B cell (primary cell): ENCODE results near the gene HS1BP3. TPM values are rescaled to one million over a fixed set of nuclear protein-coding genes. Genes with fewer than 3 reads are reported as not detected.

ENCODE experiments used
- ATAC-seq: fragments of 200-7000 bp; cut with Tn5 transposase; one replicate; pipeline ENCODE4 v1.10.0; 2021; ENCODE audit warnings: low read depth, mild to moderate bottlenecking, moderate number of reproducible peaks, moderate library complexity
- CTCF ChIA-PET: fragments of 350-600 bp; sonication (Branson Sonifier 250); formaldehyde crosslinking; loops from one replicate; lab custom pipeline; 2021; ENCODE audit warnings: antibody characterized with exemption, inconsistent platforms; lab: Charles Lee
- POLR2A ChIA-PET: fragments of 350-600 bp; sonication (Branson Sonifier 250); formaldehyde crosslinking; loops from one replicate; lab custom pipeline; 2021; ENCODE audit warnings: antibody characterized with exemption; lab: Charles Lee
- DNase-seq: peaks from one replicate; pipeline ENCODE4 v3.0.0; 2013
- H2AFZ ChIP-seq: 2 replicates; pipeline ENCODE4 v1.6.1; 2012; ENCODE audit warnings: mild to moderate bottlenecking, low read depth, low read length; ENCODE audit not compliant: insufficient read depth, poor library complexity, severe bottlenecking
- H3K27ac ChIP-seq, 2 donors: 1 replicate in 1 of 2; 2 replicates in 1 of 2; pipeline ENCODE4 v1.5.1; 2012 to 2013; ENCODE audit warnings: low read length in 2 of 2, mild to moderate bottlenecking in 2 of 2, moderate library complexity in 1 of 2
- H3K27me3 ChIP-seq, 4 experiments: fragments of 200-600 bp in 1 of 4; sonication (generic) in 1 of 4; replicated peaks in 1 of 4; 1 replicate in 2 of 4; 2 replicates in 2 of 4; pipeline versions ENCODE4 v1.6.1 to v1.7.0; 2013 to 2016; ENCODE audit warnings: low read length in 3 of 4, mild to moderate bottlenecking in 2 of 4, mixed read lengths in 1 of 4, moderate library complexity in 1 of 4; ENCODE audit not compliant: insufficient read depth in 4 of 4, control insufficient read depth in 3 of 4; ENCODE audit errors: control extremely low read depth in 1 of 4
- H3K36me3 ChIP-seq, 2 experiments: replicated peaks in 1 of 2; 1 replicate in 1 of 2; 2 replicates in 1 of 2; pipeline versions ENCODE4 v1.6.1 to v1.7.1; 2013; ENCODE audit warnings: low read length in 1 of 2; ENCODE audit not compliant: insufficient read depth in 2 of 2, control insufficient read depth in 1 of 2; ENCODE audit errors: control extremely low read depth in 1 of 2, extremely low read depth in 1 of 2
- H3K4me1 ChIP-seq, 2 donors: fragments of 200-600 bp in 1 of 2; sonication (generic) in 1 of 2; 1 replicate in 1 of 2; 2 replicates in 1 of 2; pipeline versions ENCODE4 v1.5.1 to v1.6.1; 2013 to 2017; ENCODE audit warnings: low read length in 2 of 2; ENCODE audit not compliant: control insufficient read depth in 2 of 2, insufficient read depth in 2 of 2
- H3K4me2 ChIP-seq: replicated peaks from 2 replicates; pipeline ENCODE3; 2012; ENCODE audit warnings: mild to moderate bottlenecking, low read depth, low read length; ENCODE audit not compliant: poor library complexity, severe bottlenecking
- H3K4me3 ChIP-seq, 5 experiments: fragments of 200-600 bp in 1 of 5; sonication (generic) in 1 of 5; 1 replicate in 3 of 5; 2 replicates in 2 of 5; pipeline versions ENCODE4 v1.5.1 to v1.7.0; 2011 to 2016; ENCODE audit warnings: low read length in 4 of 5, mild to moderate bottlenecking in 4 of 5, low read depth in 2 of 5, control low read depth in 1 of 5, moderate library complexity in 1 of 5; ENCODE audit not compliant: insufficient read depth in 1 of 5; ENCODE audit errors: control extremely low read depth in 1 of 5, extremely low read depth in 1 of 5
- H3K79me2 ChIP-seq: fragments of 200-600 bp; sonication (generic); one replicate; pipeline ENCODE4 v1.6.0; 2016; ENCODE audit warnings: low read length; ENCODE audit not compliant: control insufficient read depth, insufficient read depth
- H3K9ac ChIP-seq: fragments of 200-600 bp; sonication (generic); 2 replicates; pipeline ENCODE4 v1.6.1; 2017; ENCODE audit warnings: mild to moderate bottlenecking, low read length, moderate library complexity
- H3K9me3 ChIP-seq, 3 donors: one replicate each; pipeline versions ENCODE4 v1.6.1 to v1.7.1; 2013; ENCODE audit warnings: low read length in 2 of 3; ENCODE audit not compliant: control insufficient read depth in 2 of 3, insufficient read depth in 1 of 3; ENCODE audit errors: control extremely low read depth in 1 of 3
- H4K20me1 ChIP-seq: 2 replicates; pipeline ENCODE4 v1.6.0; 2012; ENCODE audit warnings: mild to moderate bottlenecking, low read length; ENCODE audit not compliant: insufficient read depth, control insufficient read depth, poor library complexity, severe bottlenecking
- H3K27ac Mint-ChIP-seq: one replicate; pipeline ENCODE4 v1.8.0; 2021; ENCODE audit warnings: mixed read lengths
- H3K27me3 Mint-ChIP-seq: one replicate; pipeline ENCODE4 v1.8.0; 2021; ENCODE audit warnings: mixed read lengths
- H3K4me1 Mint-ChIP-seq: one replicate; pipeline ENCODE4 v1.8.0; 2021; ENCODE audit warnings: mixed read lengths
- H3K4me3 Mint-ChIP-seq: one replicate; pipeline ENCODE4 v1.8.0; 2021; ENCODE audit warnings: mixed read lengths
- H3K9me3 Mint-ChIP-seq: one replicate; pipeline ENCODE4 v1.8.0; 2022; ENCODE audit warnings: mixed read lengths; ENCODE audit not compliant: insufficient read depth
- CTCF ChIP-seq: fragments of 200-600 bp; IDR thresholded peaks from one replicate; pipeline ENCODE4 v1.8.0; 2022; ENCODE audit warnings: antibody characterized with exemption, mild to moderate bottlenecking
- EZH2 ChIP-seq: IDR thresholded peaks from 2 replicates; pipeline ENCODE4 v1.6.1; 2012; ENCODE audit warnings: borderline replicate concordance, low read depth, mild to moderate bottlenecking, moderate library complexity, low read length; ENCODE audit not compliant: insufficient read depth, poor library complexity, severe bottlenecking
- WGBS: methylation state at CpG from one replicate; pipeline ENCODE4 v1.1.5; 2013; ENCODE audit warnings: missing lambda C conversion rate; ENCODE audit not compliant: insufficient coverage; 5-methylcytosine and 5-hydroxymethylcytosine counted together
- intact Hi-C: fragments of 100-400 bp; cut with micrococcal nuclease; formaldehyde crosslinking; loops from one replicate; pipeline ENCODE4 v1.10.0; 2022
- polyA plus RNA-seq: library from polyadenylated mRNA; depleted of rRNA; stranded (reverse); fragments of >200 nt; gene quantifications from 2 replicates; pipeline ENCODE4 v1.2.3, GENCODE V29; 2012
- total RNA-seq, 2 donors: library from RNA; stranded (reverse); fragments of 120-200 nt in 1 of 2; gene quantifications; 1 replicate in 1 of 2; 2 replicates in 1 of 2; pipeline versions ENCODE4 v1.2.3 to v1.2.4, GENCODE V29; 2013 to 2022

HS1BP3 gene
- total and polyA plus RNA-seq, 2 donors (not counting 1 experiment from before 2014, with no cell fraction given): 27.8 to 28.7 TPM

- Mint-ChIP-seq H3K9me3 (no peaks in the 10 kb centered on the region), H3K4me3 (peak overlapping the region; percentile 88), H3K27me3 (peaks cover 3% of the 10 kb centered on the region), H3K4me1 (peaks cover 50% of the 10 kb centered on the region), H3K27ac (peak overlapping the region; percentile 97)
- POLR2A ChIA-PET: interaction anchor here (0.6 to 2.9 kb wide), 6 partner anchors 26 to 665 kb away, joined by 3 to 29 read pairs (median 4); partner anchors contain the start of gene RHOB
- DNase-seq: no peak
- CTCF ChIA-PET: interaction anchor here (0.9 to 9.9 kb wide), 15 partner anchors 8 to 272 kb away, joined by 3 to 139 read pairs (median 7); partner anchors contain the start of genes GDF7 and RHOB
- H4K20me1 ChIP-seq: peaks cover 6% of the 10 kb centered on the region
- H3K36me3 ChIP-seq: peaks cover 0 to 7% of the 10 kb centered on the region in 2 experiments
- H3K27me3 ChIP-seq: peaks cover 0 to 4% (median 0%) of the 10 kb centered on the region in 4 experiments
- H3K9me3 ChIP-seq: peaks cover 0 to 2% (median 0%) of the 10 kb centered on the region in 3 donors
- 90% methylated on average over 5 of the region's 7 CpGs for WGBS
- intact Hi-C loops: loop anchor here (2.0 to 5.0 kb wide), 3 partner anchors 53 to 749 kb away; partner anchors contain the start of genes LAPTM4A and TTC32
- H3K4me2 ChIP-seq: peak overlapping the region; percentile 95
- peak overlapping the region; percentile 73 to 90 (median 81) for H3K4me3 ChIP-seq
- peaks cover 41 to 49% of the 10 kb centered on the region in 2 donors for H3K4me1 ChIP-seq
- peaks cover 45% of the 10 kb centered on the region for H3K79me2 ChIP-seq
- no peak overlapping the region for H3K27ac ChIP-seq
- TF ChIP-seq EZH2: no peak
- no peak for TF ChIP-seq CTCF
- ATAC-seq: no peak
- no peak overlapping the region for H2AFZ ChIP-seq
- peak overlapping the region; percentile 85 for H3K9ac ChIP-seq
Measured at GRCh38 chr2:20649976-20650375, 922 bp downstream of the HS1BP3 start.

- Histone ChIP-seq H3K27ac (no peak overlapping the region), H3K9me3 (peaks cover 0 to 2% (median 0%) of the 10 kb centered on the region in 3 donors), H3K4me2 (peak overlapping the region; percentile 95), H3K79me2 (peaks cover 45% of the 10 kb centered on the region), H3K4me3 (peak overlapping the region in 1 of 5 experiments; percentile 81), H3K36me3 (peaks cover 0 to 11% of the 10 kb centered on the region in 2 experiments), H3K9ac (no peak overlapping the region), H3K27me3 (peaks cover 0 to 4% (median 0%) of the 10 kb centered on the region in 4 experiments), H4K20me1 (peaks cover 6% of the 10 kb centered on the region), H2AFZ (no peak overlapping the region), H3K4me1 (peaks cover 41 to 49% of the 10 kb centered on the region in 2 donors)
- 90% methylated on average over 9 of the region's 11 CpGs for WGBS
- Mint-ChIP-seq H3K27ac (peak overlapping the region; percentile 97), H3K9me3 (no peaks in the 10 kb centered on the region), H3K4me1 (peaks cover 50% of the 10 kb centered on the region), H3K27me3 (peaks cover 2% of the 10 kb centered on the region), H3K4me3 (peak overlapping the region; percentile 88)
- DNase-seq: no peak
- ChIA-PET POLR2A (interaction anchor here (0.6 to 2.9 kb wide), 3 partner anchors 27 to 664 kb away, joined by 5 to 29 read pairs (median 10); partner anchors contain the start of gene RHOB), CTCF (interaction anchor here (2.1 to 9.9 kb wide), 6 partner anchors 14 to 239 kb away, joined by 6 to 139 read pairs (median 46); partner anchors contain the start of genes GDF7 and RHOB)
- ATAC-seq: no peak
- TF ChIP-seq EZH2 (no peak), CTCF (no peak)
- intact Hi-C loops: no loop called here
Measured at GRCh38 chr2:20649576-20649975, 1.3 kb downstream of the HS1BP3 start.
